K562 (cell line): ENCODE measurements around the gene KRT8. TPM values are rescaled to one million over a fixed set of nuclear protein-coding genes. Genes with fewer than 3 reads are reported as not detected.

Experiments
- CBX3 ChIP-seq, 2 experiments: IDR thresholded peaks; 1 replicate in 1 of 2; 2 replicates in 1 of 2; pipeline ENCODE4 v1.6.1; 2012; ENCODE audit warnings: inconsistent platforms in 2 of 2, low read length in 2 of 2, borderline replicate concordance in 1 of 2, control low read depth in 1 of 2
- CBX8 ChIP-seq: fragments of 200-600 bp; sonication (generic); IDR thresholded peaks from 2 replicates; pipeline ENCODE4 v1.6.1; 2012; ENCODE audit warnings: borderline replicate concordance, mixed run types, low read depth, mild to moderate bottlenecking, moderate library complexity, mixed read lengths, low read length, control low read depth, inconsistent platforms; ENCODE audit not compliant: poor library complexity, severe bottlenecking; ENCODE audit errors: extremely low read depth
- CREBBP ChIP-seq: IDR thresholded peaks from one replicate; pipeline ENCODE4 v1.6.1; 2012; ENCODE audit warnings: low read depth, mild to moderate bottlenecking, control low read depth, inconsistent platforms, low read length
- GABPB1 ChIP-seq: sonication (generic); formaldehyde crosslinking; IDR thresholded peaks from 2 replicates; pipeline ENCODE4 v1.8.0; 2022; ENCODE audit warnings: mild to moderate bottlenecking, missing genetic modification reagents
- HES1 ChIP-seq: fragments of 450-650 bp; IDR thresholded peaks from 2 replicates; pipeline ENCODE4 v1.6.1; 2016; ENCODE audit warnings: low read depth, mild to moderate bottlenecking, moderate library complexity
- KDM5B ChIP-seq: fragments of 200-600 bp; sonication (generic); IDR thresholded peaks from 2 replicates; pipeline ENCODE4 v1.6.1; 2012; ENCODE audit warnings: low read depth, mild to moderate bottlenecking, moderate library complexity, low read length, control low read depth, inconsistent platforms; ENCODE audit not compliant: insufficient replicate concordance
- MYBL2 ChIP-seq, 2 experiments: fragments of 450-650 bp in 1 of 2; sonication (generic) in 1 of 2; formaldehyde crosslinking in 1 of 2; IDR thresholded peaks; 2 replicates each; pipeline versions ENCODE4 v1.6.1 to v1.8.1; 2017 to 2022; ENCODE audit warnings: borderline replicate concordance in 1 of 2, inconsistent platforms in 1 of 2, low read depth in 1 of 2, mild to moderate bottlenecking in 1 of 2, missing genetic modification reagents in 1 of 2, moderate library complexity in 1 of 2
- NFRKB ChIP-seq: fragments of 450-650 bp; IDR thresholded peaks from 2 replicates; pipeline ENCODE4 v1.6.1; 2016; ENCODE audit warnings: low read depth
- PHF8 ChIP-seq: fragments of 200-600 bp; sonication (generic); IDR thresholded peaks from 2 replicates; pipeline ENCODE4 v1.6.1; 2012; ENCODE audit warnings: mixed run types, mild to moderate bottlenecking, inconsistent platforms, low read length, moderate library complexity, borderline replicate concordance
- RAD21 ChIP-seq, 2 experiments: fragments of 250-450 bp in 1 of 2; fragments of 450-650 bp in 1 of 2; sonication (Bioruptor Pico) in 1 of 2; formaldehyde crosslinking in 1 of 2; IDR thresholded peaks in 1 of 2; conservative IDR thresholded peaks in 1 of 2; 2 replicates each; pipeline versions ENCODE4 v1.4.0 to v1.8.0; 2020 to 2022; ENCODE audit warnings: mild to moderate bottlenecking in 2 of 2, moderate library complexity in 1 of 2
- RFX1 ChIP-seq: fragments of 450-650 bp; IDR thresholded peaks from 2 replicates; pipeline ENCODE4 v1.6.1; 2016; ENCODE audit warnings: mild to moderate bottlenecking, moderate library complexity
- SAFB2 ChIP-seq: fragments of 200-400 bp; formaldehyde crosslinking; IDR thresholded peaks from 2 replicates; pipeline ENCODE4 v1.6.1; 2018; ENCODE audit warnings: borderline replicate concordance, low read length, low read depth, moderate library complexity; ENCODE audit not compliant: severe bottlenecking
- SIN3B ChIP-seq: fragments of 450-650 bp; IDR thresholded peaks from 2 replicates; pipeline ENCODE4 v1.6.1; 2017; ENCODE audit warnings: low read depth, mild to moderate bottlenecking, moderate library complexity
- SMAD2 ChIP-seq: fragments of 150-350 bp; IDR thresholded peaks from 2 replicates; pipeline ENCODE4 v1.6.1; 2014; ENCODE audit warnings: low read depth, mild to moderate bottlenecking, low read length
- SMC3 ChIP-seq: conservative IDR thresholded peaks from 2 replicates; pipeline ENCODE4 v1.6.1; 2011; ENCODE audit warnings: low read depth, low read length, improper control_type of control experiment; ENCODE audit not compliant: insufficient read depth
- TCF3 ChIP-seq: sonication (generic); formaldehyde crosslinking; IDR thresholded peaks from 2 replicates; pipeline ENCODE4 v1.4.0; 2020; ENCODE audit warnings: mild to moderate bottlenecking, missing genetic modification reagents
- XRCC4 ChIP-seq: IDR thresholded peaks from one replicate; pipeline ENCODE4 v1.6.1; 2011; ENCODE audit not compliant: insufficient read depth, insufficient read length; ENCODE audit errors: extremely low read depth
- ZBTB17 ChIP-seq: fragments of 450-650 bp; formaldehyde crosslinking; IDR thresholded peaks from 2 replicates; pipeline ENCODE4 v1.4.0; 2020; ENCODE audit warnings: mild to moderate bottlenecking
- ZZZ3 ChIP-seq: fragments of 450-650 bp; IDR thresholded peaks from 2 replicates; pipeline ENCODE4 v1.6.1; 2016; ENCODE audit warnings: antibody characterized with exemption, mild to moderate bottlenecking, moderate library complexity
- polyA plus RNA-seq, 8 experiments: library from polyadenylated mRNA; depleted of rRNA in 4 of 8; stranded (reverse) in 5 of 8; unstranded in 3 of 8; fragments of >200 nt; fragmentation: Nextera tagmentation in 2 of 8; fragmentation: Illumina TruSeq in 1 of 8; extraction: Ambion mirVana in 2 of 8; extraction: Trizol in 1 of 8; gene quantifications; 2 replicates each; pipeline versions ENCODE4 v1.2.1 to v1.2.3, GENCODE V29; 2011 to 2014; ENCODE audit warnings: inconsistent platforms in 1 of 8, missing spikeins in 1 of 8
- total RNA-seq, 7 experiments: library from RNA; depleted of rRNA in 6 of 7; stranded (reverse); fragments of >200 nt in 6 of 7; fragmentation: Illumina TruSeq in 2 of 7; extraction: Trizol in 2 of 7; gene quantifications; 2 replicates each; pipeline versions ENCODE4 v1.2.1 to v1.2.3, GENCODE V29; 2011 to 2021; ENCODE audit warnings: low replicate concordance in 1 of 7
- TF ChIP-seq, protein P1 (sequence below): fragments of 450-650 bp; IDR thresholded peaks from 2 replicates; pipeline ENCODE4 v1.6.1; 2017; ENCODE audit warnings: antibody characterized with exemption
- TF ChIP-seq, protein P2 (sequence below), 3 experiments: fragments of 200-800 bp in 1 of 3; sonication (Bioruptor generic) in 1 of 3; sonication (generic) in 1 of 3; formaldehyde crosslinking in 1 of 3; IDR thresholded peaks; 2 replicates each; pipeline versions ENCODE4 v1.6.1 to v1.8.0; 2016 to 2022; ENCODE audit warnings: mild to moderate bottlenecking in 2 of 3, missing compliant biosample characterization in 2 of 3, missing genetic modification characterization in 2 of 3, missing genetic modification reagents in 1 of 3
- TF ChIP-seq, protein P3 (sequence below): sonication (generic); formaldehyde crosslinking; IDR thresholded peaks from 2 replicates; pipeline ENCODE4 v1.5.0; 2020; ENCODE audit warnings: missing genetic modification reagents

The KRT8 gene
- total and polyA plus RNA-seq, 9 of the 15 experiments (the other 6 are each of a cell fraction or from before 2014, with no cell fraction given): 41.5 to 661 (median 260) TPM

DNA sequence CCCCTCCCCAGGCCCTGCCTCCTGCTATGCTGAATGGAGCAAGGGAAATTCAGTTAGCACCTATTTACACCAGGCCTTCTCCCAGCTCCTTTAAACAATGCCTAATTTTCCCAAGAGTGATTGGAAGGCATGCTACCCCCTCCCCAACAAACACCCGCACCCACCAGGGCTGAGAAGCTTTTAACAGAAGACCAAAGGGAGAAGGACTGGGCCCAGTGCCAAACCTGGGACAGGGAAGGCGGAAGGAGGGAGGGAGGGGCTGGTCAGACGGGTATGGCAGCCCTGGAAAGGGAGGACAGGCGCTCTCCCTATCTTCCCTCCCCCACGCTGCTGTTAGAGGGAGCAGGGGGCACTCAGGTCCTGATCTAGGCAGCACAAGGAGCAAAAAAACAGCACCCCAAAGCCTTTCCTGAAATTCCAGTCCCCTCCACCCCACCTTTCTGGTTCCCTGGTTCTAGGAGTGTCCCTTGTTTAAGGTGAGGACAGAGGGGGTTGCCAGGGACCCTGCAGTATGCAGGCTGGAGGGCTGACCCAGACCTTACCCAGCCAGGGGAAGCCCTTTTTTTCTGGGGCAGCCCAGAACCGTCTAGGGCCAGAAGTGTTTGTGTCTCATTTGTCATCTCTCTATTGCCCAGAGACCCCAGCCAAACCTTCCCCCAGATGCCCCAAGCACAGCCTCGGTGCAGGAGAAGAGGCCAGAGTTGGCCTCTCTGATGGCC lies 2.4 kb upstream of the KRT8 start (continued):
- TF ChIP-seq SAFB2: no peak
- no peak for TF ChIP-seq ZZZ3
- TF ChIP-seq SIN3B: no peak
- TF ChIP-seq SMAD2: no peak
- no peak for TF ChIP-seq PHF8
- TF ChIP-seq NFRKB: peak; percentile 61; the same call in 1 of the 2 replicates
- TF ChIP-seq ZBTB17 (CRISPR knock-in tag): no peak
- TF ChIP-seq TCF3 (CRISPR knock-in tag): 0 out of 2 replicates have a peak, but pooled peaks have one; percentile 8
- TF ChIP-seq, protein P1, sequence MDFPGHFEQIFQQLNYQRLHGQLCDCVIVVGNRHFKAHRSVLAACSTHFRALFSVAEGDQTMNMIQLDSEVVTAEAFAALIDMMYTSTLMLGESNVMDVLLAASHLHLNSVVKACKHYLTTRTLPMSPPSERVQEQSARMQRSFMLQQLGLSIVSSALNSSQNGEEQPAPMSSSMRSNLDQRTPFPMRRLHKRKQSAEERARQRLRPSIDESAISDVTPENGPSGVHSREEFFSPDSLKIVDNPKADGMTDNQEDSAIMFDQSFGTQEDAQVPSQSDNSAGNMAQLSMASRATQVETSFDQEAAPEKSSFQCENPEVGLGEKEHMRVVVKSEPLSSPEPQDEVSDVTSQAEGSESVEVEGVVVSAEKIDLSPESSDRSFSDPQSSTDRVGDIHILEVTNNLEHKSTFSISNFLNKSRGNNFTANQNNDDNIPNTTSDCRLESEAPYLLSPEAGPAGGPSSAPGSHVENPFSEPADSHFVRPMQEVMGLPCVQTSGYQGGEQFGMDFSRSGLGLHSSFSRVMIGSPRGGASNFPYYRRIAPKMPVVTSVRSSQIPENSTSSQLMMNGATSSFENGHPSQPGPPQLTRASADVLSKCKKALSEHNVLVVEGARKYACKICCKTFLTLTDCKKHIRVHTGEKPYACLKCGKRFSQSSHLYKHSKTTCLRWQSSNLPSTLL: no peak
- no peak for TF ChIP-seq CBX3 (IDR thresholded peaks at IDR 0.05; ENCODE audit: borderline replicate concordance in 1 of 2, low read length in 2 of 2)
- no peak for TF ChIP-seq XRCC4
- no peak for TF ChIP-seq RFX1
- TF ChIP-seq KDM5B: no peak
- no peak for TF ChIP-seq GABPB1 (CRISPR knock-in tag)
- TF ChIP-seq HES1: no peak
- no peak for TF ChIP-seq RAD21 (CRISPR knock-in tag; conservative IDR thresholded peaks at IDR 0.05 in 1 of 2, IDR thresholded peaks at IDR 0.05 in 1 of 2)
- TF ChIP-seq, protein P2, sequence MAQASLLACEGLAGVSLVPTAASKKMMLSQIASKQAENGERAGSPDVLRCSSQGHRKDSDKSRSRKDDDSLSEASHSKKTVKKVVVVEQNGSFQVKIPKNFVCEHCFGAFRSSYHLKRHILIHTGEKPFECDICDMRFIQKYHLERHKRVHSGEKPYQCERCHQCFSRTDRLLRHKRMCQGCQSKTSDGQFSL (CRISPR knock-in tag; IDR thresholded peaks at IDR 0.05): no peak
- TF ChIP-seq, protein P2 (tag; IDR thresholded peaks at IDR 0.05): 0 out of 4 replicates have a peak, but pooled peaks of 1 of the 2 experiments have one; percentile 5
- TF ChIP-seq SMC3: no peak
- TF ChIP-seq CREBBP: no peak
- TF ChIP-seq, protein P3, sequence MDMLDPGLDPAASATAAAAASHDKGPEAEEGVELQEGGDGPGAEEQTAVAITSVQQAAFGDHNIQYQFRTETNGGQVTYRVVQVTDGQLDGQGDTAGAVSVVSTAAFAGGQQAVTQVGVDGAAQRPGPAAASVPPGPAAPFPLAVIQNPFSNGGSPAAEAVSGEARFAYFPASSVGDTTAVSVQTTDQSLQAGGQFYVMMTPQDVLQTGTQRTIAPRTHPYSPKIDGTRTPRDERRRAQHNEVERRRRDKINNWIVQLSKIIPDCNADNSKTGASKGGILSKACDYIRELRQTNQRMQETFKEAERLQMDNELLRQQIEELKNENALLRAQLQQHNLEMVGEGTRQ: no peak
- no peak for TF ChIP-seq CBX8
- no peak for TF ChIP-seq MYBL2 (IDR thresholded peaks at IDR 0.05; ENCODE audit: low read depth)
- TF ChIP-seq MYBL2 (CRISPR knock-in tag; IDR thresholded peaks at IDR 0.05; ENCODE audit: borderline replicate concordance): no peak
